D341Med (cell line): Measurements from ENCODE around the gene ACBD5.
A peak's percentile ranks its signal among the peaks of the same experiment; 100 is the strongest.
"Not testable (repeated sequence)": the region's sequence is repeated elsewhere in the genome, so short reads cannot be mapped to it uniquely, and the experiment has no call there.

Experiments
- DNase-seq: peaks from one replicate; pipeline ENCODE4 v3.0.0; 2012; ENCODE audit warnings: low spot score

The ACBD5 gene, protein sequence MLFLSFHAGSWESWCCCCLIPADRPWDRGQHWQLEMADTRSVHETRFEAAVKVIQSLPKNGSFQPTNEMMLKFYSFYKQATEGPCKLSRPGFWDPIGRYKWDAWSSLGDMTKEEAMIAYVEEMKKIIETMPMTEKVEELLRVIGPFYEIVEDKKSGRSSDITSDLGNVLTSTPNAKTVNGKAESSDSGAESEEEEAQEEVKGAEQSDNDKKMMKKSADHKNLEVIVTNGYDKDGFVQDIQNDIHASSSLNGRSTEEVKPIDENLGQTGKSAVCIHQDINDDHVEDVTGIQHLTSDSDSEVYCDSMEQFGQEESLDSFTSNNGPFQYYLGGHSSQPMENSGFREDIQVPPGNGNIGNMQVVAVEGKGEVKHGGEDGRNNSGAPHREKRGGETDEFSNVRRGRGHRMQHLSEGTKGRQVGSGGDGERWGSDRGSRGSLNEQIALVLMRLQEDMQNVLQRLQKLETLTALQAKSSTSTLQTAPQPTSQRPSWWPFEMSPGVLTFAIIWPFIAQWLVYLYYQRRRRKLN

GRCh38 chr10:27240212-27241009 lies at the start of gene ACBD5:
Gene ACBD5 (minus strand): TSS chr10:27240797. CDS start chr10:27240688, 109 bp downstream.
- DNase-seq, result peak; percentile 80

GRCh38 chr10:27285093-27285492 lies 44.5 kb upstream of the ACBD5 start:
- DNase-seq, result peak; percentile 63

DNA sequence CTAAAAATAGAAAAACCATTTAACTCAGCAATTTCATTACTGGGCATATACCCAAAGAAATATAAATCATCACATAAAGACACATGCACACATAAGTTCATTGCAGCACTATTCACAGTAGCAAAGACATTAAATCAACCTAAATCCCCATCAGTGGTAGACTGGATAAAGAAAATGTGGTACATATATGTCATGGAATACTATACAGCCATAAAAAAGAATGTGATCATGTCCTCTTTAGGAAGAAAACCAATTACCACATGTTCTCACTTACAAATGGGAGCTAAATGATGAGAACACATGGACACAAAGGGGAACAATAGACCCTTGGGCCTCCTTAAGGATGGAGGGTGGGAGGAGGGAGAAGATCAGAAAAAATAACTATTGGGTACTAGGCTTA lies 36.0 kb upstream of the ACBD5 start:
- DNase-seq, result no peak

- not testable (repeated sequence) for DNase-seq
These were observed 25.4 kb upstream of the ACBD5 start for GRCh38 chr10:27266025-27266424.

GRCh38 chr10:27262788-27263187 lies 22.2 kb upstream of the ACBD5 start:
- DNase-seq, result not testable (repeated sequence)

DNA sequence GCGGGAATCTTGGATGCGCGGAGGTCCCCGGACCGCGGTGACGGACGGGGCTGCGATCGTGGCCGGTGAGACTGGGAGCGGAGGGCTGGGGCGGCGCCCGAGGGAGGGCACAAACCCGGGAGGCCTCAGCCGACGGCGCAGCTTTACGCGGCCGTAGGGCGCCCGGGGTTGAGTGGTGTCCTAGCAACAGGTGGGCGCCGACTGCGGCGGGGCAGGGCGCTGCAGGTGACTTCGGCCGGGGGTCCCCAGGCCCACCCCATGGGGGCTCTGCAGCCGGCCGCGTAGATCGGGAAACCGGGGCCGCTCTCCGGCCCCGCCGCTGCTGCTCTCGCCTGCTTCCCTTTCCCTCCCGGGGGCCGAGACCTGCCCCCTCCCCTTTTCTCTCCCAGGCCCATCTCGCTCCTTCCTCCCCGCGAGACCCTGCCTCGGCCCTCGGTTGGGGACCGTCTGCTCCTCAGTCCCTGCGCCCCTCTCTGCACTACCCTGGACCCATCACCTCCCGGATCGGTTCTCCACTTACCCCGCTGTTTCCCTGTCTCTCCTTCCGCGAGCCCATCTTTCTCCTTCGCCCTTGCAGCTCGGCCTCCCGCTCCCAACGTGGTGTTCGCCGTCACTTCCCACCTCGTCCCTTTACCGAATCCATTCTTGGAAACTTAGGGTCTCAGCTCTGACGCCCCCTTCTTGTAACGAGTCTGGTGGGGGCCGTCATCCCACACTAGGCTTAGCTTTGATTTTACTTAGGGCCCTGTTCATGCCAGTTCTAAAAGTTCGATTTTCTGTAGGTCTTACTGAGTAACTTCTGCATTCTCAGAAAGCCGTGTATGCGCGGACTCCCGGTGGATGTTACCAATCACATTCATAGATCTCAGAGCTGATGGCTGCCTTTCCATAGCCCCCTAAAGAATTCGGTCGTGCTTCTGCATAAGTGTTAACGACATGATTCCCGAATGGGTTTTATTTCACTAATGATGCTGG lies 18.5 kb upstream of the ACBD5 start:
- DNase-seq, result no peak

GRCh38 chr10:27258492-27258837 lies 17.9 kb upstream of the ACBD5 start:
- DNase-seq, result no peak

DNA sequence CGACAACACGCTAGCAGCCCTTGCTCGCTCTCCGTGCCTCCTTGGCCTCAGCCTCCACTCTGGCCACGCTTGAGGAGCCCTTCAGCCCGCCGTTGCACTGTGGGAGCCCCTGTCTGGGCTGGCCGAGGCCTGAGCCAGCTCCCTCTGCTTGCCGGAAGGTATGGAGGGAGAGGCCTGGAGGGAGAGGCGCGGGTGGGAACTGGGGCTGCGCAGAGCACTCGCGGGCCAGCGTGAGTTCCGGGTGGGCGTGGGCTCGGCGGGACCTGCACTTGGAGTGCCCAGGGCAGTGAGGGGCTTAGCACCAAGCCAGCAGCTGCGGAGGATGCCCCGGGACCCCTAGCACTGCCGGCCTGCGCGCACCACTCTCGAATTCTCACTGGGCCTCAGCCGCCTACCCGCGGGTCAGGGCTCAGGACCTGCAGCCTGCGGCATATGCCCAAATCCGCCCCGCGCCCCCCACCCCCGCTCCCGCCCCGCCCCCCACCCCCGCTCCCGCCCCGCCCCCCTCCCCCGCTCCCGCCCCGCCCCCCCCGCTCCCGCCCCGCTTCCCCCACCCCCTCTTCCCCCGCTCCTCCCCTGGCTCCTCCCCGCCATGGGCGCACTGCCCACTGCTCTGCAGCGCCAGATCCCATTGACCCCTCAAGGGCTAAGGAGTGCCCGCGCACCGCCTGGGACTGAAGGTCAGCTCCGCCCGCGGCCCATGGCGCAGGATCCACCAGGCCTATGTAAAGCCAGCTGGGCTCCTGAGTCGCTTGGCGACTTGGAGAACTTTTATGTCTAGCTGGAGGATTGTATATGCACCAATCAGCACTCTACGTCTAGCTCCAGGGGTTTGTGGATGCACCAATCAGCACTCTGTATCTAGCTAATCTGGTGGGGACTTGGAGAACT lies 15.9 kb upstream of the ACBD5 start:
- no peak for DNase-seq

DNA sequence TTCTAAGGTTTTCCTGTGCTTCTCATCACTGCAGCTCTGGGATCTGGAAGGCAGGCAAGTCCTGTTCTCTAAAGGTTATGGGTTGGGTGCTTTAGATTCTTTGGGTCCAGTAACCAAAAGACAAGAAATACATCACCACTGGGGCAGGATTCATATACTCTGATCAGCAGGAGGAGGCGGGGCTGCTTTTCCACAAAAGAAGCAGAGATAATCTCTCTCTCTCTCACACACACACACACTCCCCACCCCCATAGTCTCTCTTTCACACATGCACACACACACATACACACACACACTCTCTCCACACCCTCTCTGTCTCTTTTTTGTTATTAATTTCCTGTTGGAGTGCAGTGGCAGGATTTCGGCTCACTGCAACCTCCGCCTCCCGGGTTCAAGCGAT lies 13.0 kb upstream of the ACBD5 start:
- no peak for DNase-seq

DNA sequence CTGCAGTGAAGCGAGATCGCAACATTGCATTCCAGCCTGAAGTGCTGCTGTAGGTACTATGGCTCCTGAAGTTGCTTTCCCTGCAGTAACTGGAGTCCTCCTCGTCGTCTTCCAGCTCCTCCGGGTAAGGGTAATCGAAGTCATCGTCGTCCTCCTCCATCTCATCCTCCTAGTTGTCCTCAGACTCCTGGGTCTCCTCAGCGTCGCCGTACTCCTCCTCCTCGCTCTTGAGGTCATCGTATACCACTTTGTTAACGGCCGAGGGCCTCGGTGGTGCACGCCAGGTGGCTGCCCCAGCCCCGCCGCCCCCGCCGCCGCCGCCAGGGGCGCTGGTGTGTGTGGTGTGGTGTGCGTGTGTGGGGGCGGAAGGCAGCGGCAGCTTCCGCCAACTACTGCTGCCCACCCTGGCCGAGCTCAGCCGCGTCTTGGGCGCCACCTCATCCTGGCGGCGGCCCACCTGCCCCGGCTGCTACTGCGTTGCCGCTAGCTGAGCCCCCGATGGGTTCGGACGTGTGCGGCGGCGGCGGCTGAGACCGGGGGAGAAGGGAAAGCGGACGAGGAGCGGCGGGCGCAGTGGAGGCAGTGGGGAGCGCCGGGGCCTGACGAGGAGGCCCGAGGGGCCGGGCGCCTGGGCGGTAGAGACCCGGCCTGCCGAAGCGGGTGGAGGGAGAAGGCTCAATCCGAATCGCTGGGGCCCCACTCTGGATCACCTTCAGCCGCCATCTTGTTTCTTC lies 11.8 kb upstream of the ACBD5 start:
- no peak for DNase-seq

DNA sequence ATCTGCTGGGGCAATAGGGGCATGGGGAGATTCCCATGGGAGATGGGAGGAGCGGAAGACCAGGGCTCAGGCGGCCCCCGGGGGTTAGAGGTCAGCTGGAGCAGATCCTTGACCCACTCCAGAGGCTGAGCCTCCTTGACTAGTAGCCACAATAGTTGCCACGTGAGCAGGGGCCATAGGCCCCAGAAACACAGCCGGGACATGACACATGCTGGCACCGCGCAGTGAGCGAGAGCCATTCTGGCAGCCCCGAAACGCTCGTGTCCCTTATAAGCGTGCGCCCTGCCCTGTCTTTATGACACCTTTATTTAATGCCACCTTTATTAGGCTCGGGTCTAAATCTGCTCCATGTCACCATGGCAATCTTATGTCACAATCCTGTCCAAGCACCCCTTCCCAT lies 11.0 kb upstream of the ACBD5 start:
- no peak for DNase-seq

DNA sequence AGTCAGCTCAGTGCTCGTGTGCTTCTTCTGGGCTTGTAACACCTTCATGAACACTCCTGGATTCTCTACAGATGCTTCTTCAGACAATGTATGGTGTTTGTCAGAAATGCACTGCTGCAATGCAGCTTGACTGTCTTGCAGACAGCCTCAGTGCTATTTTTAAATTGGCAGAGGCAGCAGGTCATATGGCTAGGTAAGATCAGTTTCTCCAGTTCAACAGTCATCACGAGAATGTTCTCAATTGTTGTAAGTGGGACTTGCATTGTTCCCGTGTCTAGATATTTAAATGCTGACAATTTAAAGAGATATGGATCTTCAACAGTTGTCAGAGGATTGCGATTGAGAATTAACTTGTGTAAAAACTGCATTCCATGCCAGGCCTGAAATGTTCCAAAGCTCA lies 7.6 kb upstream of the ACBD5 start:
- no peak for DNase-seq

- DNase-seq, result no peak
These were observed 6.8 kb upstream of the ACBD5 start for GRCh38 chr10:27247441-27247840.

- DNase-seq, result no peak
These were observed 6.4 kb upstream of the ACBD5 start for GRCh38 chr10:27247006-27247405.

- no peak for DNase-seq
These were observed 5.2 kb upstream of the ACBD5 start for GRCh38 chr10:27245836-27246235.

DNA sequence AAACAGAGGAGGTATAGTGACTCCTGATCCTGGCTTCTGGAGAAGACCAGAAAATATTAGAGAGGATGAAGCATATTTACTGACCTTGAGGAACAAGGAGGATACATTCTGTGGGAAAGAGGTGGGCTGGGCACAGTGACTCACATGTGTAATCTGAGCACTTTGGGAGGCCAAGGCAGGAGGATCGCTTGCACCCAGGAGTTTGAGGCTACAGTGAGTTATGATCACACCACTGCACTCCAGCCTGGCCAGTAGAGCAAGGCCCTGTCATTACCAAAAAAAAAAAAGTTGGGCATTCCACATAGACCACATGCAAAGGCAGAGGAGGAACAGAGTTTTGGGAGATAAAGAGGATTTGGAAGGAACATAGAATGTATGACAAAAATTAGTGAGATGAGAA lies 4.4 kb upstream of the ACBD5 start:
- DNase-seq, result no peak

- peak; percentile 61 for DNase-seq
These were observed 2.5 kb upstream of the ACBD5 start for GRCh38 chr10:27242951-27243551.

GRCh38 chr10:27242473-27242950 lies 1.9 kb upstream of the ACBD5 start:
- no peak for DNase-seq

DNA sequence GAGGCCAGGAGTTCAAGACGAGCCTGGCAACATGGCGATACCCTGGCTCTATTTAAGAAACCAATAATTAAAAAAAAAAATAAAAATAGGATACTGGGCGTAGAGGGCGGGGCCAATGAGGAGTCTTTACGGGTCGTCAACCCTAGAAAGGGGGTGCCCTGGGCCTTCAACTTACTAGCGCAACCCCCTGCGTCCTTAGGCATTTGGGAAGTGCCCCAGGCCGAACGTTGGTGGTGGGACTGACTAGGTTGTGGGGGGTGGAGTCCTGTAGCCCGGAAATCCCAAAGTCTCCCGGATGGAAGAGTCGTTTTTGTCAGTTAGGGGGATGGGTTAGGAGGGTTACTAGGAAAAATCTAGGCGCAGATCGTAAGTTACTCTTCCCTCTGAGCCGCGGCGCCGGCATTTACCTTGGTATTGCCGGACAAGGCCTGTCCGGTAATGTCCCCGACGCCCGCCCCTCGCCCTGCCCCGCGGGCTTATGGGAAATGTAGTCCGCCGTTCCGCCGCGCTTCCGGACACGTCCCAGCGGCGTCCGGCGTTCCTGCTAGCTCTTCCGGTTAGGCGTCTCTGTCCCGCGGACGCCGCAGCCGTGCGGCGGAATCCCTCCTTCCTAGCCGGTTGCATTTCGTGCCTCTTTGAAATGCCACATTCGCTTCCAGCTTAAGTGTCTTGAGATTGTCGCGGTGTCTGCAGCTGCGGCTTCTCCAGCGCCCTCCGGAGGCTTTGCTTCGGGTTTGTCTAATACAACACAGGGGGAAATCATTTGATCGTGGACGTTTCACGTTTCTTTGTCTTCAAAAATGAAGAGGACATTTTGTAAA lies 1.3 kb upstream of the ACBD5 start:
- DNase-seq, result peak; percentile 90
